ENCODE results near the gene CFAP20.

CFAP20 gene

DNA sequence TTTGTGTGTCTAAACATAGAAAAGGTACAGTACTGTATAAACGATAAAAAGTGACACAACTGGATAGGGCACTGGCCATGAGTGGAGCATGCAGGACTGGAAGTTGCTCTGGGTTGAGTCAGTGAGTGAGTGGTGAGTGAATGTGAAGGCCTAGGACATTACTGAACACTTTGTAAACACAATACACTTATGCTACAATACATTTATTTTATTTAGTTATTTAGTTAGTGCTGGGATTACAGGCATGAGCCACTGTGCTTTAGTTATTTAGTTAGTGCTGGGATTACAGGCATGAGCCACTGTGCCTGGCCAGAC is 4.6 kb downstream of the CFAP20 start:
- peak; percentile 57 for DNase-seq (ENCODE audit: low read depth)

DNA sequence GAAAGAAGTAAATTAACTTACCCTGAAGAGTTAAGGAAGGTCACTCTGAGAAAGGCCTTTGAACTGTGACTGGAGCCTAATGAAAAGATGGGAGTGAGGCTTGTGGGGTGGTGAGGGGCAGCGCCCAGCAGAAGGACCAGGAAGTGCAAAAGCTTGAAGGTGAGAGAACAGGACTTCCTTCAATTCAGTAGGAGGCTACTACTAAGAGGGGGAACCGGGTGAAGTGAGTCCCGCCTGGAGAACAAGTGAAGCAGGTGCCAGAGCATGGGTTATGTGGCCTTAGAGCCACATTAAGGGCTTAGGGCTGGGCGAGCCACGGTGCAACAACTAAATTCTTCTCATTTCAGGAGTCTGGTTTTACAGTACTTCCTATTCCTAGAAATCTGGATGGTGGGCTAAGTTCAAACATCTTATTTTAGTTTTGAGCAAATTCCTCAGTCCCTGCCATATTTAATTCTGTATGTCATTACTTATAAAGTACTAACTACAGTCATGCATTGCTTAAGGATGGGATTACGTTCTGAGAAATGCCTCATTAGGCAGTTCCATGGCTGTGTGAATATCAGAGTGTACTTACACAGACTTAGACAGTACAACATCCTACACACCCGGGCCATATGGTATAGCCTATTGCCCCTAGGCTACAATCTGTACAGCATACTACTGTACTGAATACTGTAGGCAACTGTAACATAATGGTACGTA is 5.1 kb downstream of the CFAP20 start:
- DNase-seq (ENCODE audit: low read depth) = peak; percentile 38

- DNase-seq (ENCODE audit: low read depth) = no peak
Observed at GRCh38 chr16:58121132-58121531, 8.0 kb downstream of the CFAP20 start.

- DNase-seq (ENCODE audit: low read depth) = no peak
Observed at GRCh38 chr16:58120234-58120633, 8.9 kb downstream of the CFAP20 start.

DNA sequence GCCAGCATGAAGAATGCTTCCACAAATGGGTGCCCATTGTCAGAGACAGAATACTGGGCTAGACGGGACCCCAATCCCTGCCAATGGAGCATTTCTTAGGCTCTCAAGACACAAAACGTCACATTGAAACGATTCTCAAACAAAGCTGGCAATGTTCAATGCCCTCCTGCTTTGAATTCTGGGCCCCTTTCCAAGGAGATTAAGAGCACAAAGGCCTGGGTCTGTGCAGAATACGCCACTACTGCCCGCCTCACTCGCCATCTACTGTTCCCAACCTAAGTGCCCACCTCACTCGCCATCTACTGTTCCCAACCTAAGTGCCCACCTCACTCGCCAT is 9.7 kb downstream of the CFAP20 start:
- DNase-seq (ENCODE audit: low read depth) = no peak

DNA sequence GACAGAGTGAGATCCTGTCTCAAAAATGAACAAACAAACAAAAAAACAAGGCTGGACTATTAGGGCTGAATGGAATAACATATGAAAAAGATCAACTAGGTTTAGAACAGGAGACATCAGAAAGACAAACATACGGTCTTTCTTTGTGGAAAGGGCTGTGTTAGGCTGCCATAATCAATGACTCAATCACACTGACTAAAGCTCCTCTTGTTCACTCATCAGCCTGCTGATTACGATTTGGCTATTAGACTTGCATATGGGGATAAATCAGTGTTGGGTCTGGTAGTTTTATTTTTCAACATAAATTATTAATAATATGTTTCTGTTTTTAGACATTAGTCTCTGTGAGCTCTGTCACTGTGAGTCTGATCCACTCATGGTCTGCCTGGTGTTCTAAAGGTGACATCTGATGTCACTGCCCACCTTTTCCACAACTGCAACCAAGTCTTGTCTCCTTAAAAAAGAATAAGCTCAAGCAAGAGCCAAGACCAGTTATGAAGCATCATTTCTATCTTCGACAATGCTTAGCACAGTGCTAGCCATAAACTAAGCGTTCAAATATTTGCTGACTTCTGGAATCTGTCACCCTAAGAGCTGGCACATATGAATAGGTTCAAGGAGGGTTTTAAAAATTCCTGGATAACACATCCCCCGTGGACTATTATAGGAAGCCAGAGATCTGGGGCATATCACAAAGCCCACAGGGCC is 10.2 kb downstream of the CFAP20 start:
- peak; percentile 26 for DNase-seq (ENCODE audit: low read depth)

- no peak for DNase-seq (ENCODE audit: low read depth)
Observed at GRCh38 chr16:58116529-58116928, 12.7 kb downstream of the CFAP20 start.

- DNase-seq (ENCODE audit: low read depth) = no peak
Observed at GRCh38 chr16:58116081-58116480, 13.1 kb downstream of the CFAP20 start.

- peak; percentile 74 for DNase-seq (ENCODE audit: low read depth)
Observed at GRCh38 chr16:58114827-58115825, 14.1 kb downstream of the CFAP20 start.

GRCh38 chr16:58111302-58111627 is 17.9 kb downstream of the CFAP20 start:
- no peak for DNase-seq (ENCODE audit: low read depth)

DNA sequence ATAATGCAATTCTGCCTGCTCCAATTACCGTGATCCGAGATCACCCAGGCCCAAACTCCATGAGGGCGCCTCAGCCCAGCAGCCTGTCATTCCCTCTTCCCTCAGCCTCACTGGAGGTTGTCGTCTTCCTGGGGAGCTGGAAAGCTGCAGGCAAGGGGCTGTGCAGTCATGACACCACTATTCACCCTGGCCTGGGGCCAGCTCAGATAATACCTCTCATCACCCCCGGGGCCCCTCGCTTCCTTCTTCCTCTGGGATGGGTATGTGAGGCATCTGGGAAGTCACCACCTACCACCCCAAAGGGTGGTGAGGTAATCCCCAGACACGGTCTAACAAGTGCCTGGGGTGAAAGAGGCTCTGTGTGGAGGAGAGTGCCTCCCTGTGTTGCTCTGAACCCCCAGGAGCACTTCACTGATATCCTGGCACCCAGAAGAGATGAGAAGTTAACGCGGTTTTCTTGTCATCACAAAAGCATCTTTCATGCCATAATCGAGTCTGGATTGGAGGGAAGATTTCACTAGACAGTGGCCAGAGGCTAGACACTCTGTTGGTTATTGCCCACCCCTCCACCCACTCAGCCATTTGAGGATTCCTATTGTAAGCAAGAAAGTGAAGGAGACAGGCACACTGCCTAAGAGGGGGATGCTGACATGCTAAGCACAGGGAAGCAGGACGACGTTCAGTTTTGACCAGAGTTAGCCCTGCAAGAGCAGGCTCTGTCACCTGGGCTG is 18.4 kb downstream of the CFAP20 start:
- peak; percentile 65 for DNase-seq (ENCODE audit: low read depth)

DNA sequence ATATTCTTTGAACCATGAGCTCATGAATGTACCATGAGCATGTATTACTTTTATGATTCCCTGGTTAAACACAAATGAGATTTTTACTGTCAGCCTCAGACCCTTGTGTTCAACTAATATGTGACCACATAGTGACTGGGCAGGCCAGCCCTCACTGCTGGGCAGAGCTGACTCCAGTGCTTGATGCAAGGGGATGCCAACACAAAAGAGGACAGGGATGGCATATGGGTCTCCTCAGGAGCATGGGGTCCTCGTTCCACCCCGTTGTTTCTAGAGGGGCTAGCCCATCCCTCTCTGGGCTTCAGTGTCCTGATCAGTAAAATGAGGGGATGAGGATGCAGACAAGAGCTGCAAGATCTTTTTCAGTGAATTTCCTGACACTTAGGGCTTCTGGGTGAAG is 19.3 kb downstream of the CFAP20 start:
- DNase-seq (ENCODE audit: low read depth) = no peak

GRCh38 chr16:58109330-58109729 is 19.9 kb downstream of the CFAP20 start:
- DNase-seq (ENCODE audit: low read depth) = no peak

- no peak for DNase-seq (ENCODE audit: low read depth)
Observed at GRCh38 chr16:58107709-58108108, 21.5 kb downstream of the CFAP20 start.

DNA sequence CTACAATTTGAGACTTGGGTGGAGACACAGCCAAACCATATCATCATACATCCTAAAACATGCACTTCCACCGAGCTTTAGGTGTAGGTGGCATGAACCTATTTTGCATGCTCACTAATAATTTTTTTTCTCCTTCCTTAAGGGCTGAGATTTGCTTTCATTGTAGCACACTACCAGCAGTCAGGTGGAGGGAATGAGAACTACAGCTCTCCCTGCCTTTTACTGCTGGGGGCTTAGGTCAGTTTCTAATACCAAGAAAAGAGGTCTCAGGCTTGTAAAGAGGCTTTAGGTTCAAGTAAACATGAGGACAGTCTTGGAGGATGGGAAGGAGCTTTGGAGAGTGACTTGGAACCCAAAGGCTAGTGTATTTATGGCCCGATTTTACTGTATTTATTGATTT is 22.0 kb downstream of the CFAP20 start:
- DNase-seq (ENCODE audit: low read depth) = no peak

DNA sequence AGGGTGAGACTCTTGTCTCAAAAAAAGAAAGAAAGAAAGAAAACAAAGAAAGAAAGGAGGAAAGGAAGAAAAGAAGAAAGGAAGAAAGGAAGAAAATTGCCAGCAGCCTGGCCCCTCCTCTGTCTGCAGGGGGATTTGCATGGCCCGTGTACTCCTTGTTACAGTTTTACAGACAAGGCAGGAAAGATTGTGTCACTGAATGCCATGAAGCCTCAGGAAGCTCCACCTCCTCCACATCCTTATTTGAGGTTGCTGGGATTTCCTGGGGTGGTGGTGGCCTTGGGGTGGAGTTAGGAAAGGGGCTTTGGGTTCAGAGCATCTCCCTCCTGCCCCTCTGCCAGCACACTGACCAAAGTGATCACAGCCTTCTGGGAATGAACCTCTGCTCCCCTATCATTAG is 23.6 kb downstream of the CFAP20 start:
- peak; percentile 29 for DNase-seq (ENCODE audit: low read depth)

- DNase-seq (ENCODE audit: low read depth) = no peak
Observed at GRCh38 chr16:58102665-58103392, 26.4 kb downstream of the CFAP20 start.

- no peak for DNase-seq (ENCODE audit: low read depth)
Observed at GRCh38 chr16:58099956-58100300, 29.3 kb downstream of the CFAP20 start.

DNA sequence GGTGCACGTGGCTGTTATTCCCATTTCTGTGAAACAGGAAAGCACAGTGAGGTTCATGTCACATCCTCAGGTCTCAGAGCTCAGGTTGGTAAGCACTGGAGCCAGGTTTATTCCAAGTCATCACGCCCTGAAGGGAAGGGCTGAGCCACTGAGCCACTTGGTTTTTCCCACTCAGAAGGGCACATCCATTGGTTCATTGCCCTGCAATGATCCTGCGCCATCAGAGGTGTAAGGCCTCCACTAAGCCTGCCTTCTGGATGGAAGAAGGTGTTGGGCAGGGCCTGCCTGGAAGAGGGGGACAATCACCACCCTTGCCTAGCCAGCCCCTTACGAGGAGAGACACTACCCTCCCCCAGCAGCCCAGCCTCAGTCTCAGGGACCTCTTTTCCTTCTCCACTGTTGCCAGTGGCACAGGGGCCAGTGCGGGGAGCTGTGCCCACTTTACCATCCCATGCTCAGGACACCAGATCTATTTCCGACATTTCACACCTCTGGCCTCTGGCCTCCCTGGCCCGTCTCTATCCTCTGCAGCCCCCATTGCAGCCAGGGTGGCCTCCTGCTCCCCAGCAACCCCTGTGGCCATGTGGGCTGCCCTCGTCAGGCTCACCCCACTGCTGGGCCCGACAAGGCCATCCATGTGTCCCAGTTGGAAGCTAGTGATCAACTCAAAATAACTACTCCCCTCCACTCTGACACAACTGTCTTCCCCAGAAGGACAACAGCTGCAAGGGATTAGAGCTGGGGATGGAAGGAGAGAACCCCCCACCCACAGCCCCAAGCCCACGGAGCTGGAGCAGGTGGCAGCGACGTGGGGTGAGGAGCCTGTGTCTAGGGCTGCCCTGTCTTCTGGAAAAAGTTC is 29.9 kb downstream of the CFAP20 start:
- DNase-seq (ENCODE audit: low read depth) = no peak

DNA sequence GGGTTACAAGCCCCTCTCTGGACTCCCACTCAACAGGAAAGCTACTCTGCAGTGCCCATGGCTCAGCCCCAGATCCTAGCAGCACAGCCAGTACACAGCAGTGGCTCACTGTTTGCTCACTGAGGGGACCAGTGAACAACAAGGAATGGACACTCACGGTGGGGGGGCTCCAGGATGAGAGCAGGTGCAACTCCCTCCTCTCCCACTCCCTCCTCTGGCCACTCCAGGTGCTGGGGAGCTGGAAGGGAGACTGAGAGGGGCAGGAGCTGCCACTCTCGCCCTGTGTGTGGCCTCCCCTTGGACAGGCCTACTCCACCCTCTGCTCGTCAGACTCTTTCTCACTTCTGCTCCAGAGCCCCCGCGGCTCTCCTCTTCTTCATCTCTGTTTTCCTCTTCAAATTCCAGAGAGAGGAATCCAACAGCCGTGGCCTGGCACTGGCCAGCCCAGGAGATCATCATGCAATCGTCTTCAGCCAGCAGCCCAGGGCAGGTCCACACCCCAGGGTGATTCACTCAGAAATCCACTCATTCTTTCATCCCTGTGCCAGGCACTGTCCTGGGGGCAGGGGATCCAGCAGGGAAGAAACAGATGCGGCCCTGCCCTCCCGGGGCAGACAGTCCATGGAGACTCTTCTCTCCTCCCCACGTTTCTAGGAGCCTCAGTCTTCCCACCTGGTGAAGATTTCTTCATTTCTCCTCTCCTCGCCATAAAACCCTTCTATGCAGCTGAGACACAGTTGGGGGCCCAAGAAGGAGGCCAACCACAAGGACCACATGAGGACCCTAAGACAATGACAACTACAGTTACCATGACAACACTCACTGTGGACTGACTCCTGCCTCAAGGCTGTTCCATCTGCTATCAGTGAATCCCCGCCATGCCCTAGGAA is 30.7 kb downstream of the CFAP20 start:
- DNase-seq (ENCODE audit: low read depth) = peak; percentile 94

Measured in amniotic epithelial cell (primary cell).